Measurements from ENCODE around the gene FN1. TPM values are rescaled to one million over a fixed set of nuclear protein-coding genes. Genes with fewer than 3 reads are reported as not detected.
A peak's percentile ranks its signal among the peaks of the same experiment; 100 is the strongest.
"Not testable (repeated sequence)": the region's sequence is repeated elsewhere in the genome, so short reads cannot be mapped to it uniquely, and the experiment has no call there.

FN1 gene
- total RNA-seq, 1 donor from 2014 or later: 3,252 TPM

GRCh38 chr2:215347878-215348277 lies 88.0 kb downstream of the FN1 start:
- DNase-seq (ENCODE audit: low spot score): no peak

GRCh38 chr2:215338883-215339679 lies 96.8 kb downstream of the FN1 start:
- DNase-seq (ENCODE audit: low spot score): no peak

- no peak for DNase-seq (ENCODE audit: low spot score)
Observed at GRCh38 chr2:215332872-215333595, 102.8 kb downstream of the FN1 start.

GRCh38 chr2:215328066-215328465 lies 107.8 kb downstream of the FN1 start:
- DNase-seq (ENCODE audit: low spot score): no peak

- DNase-seq (ENCODE audit: low spot score): no peak
Observed at GRCh38 chr2:215324811-215325210, 111.1 kb downstream of the FN1 start.

- DNase-seq (ENCODE audit: low spot score): no peak
Observed at GRCh38 chr2:215320679-215321078, 115.2 kb downstream of the FN1 start.

- DNase-seq (ENCODE audit: low spot score): no peak
Observed at GRCh38 chr2:215320102-215320501, 115.8 kb downstream of the FN1 start.

GRCh38 chr2:215319500-215319899 lies 116.4 kb downstream of the FN1 start:
- DNase-seq (ENCODE audit: low spot score): no peak

- DNase-seq (ENCODE audit: low spot score): no peak
Observed at GRCh38 chr2:215316336-215316735, 119.5 kb downstream of the FN1 start.

GRCh38 chr2:215315301-215315700 lies 120.6 kb downstream of the FN1 start:
- no peak for DNase-seq (ENCODE audit: low spot score)

- DNase-seq (ENCODE audit: low spot score): no peak
Observed at GRCh38 chr2:215314896-215315295, 121.0 kb downstream of the FN1 start.

GRCh38 chr2:215313255-215313613 lies 122.6 kb downstream of the FN1 start:
- no peak for DNase-seq (ENCODE audit: low spot score)

- peak; percentile 94 for DNase-seq (ENCODE audit: low spot score)
Observed at GRCh38 chr2:215311625-215312396, 124.1 kb downstream of the FN1 start, which contains the start of gene ATIC. TSS of gene ATIC (plus strand) at chr2:215312059. CDS start at chr2:215312143, 84 bp downstream.

- not testable (repeated sequence) for DNase-seq (ENCODE audit: low spot score)
Observed at GRCh38 chr2:215311259-215311624, 124.6 kb downstream of the FN1 start.

Other genes starting within 250 kb of the FN1 start
- gene ATIC, start 124.0 kb downstream of the FN1 start, total RNA-seq (ENCODE audit: insufficient read depth, low replicate concordance): 5.3 TPM